Neural progenitor cell (in vitro differentiated cells): Measurements from ENCODE around the gene MACC1.

Experiments used
- EZH2 ChIP-seq: fragments of 200-600 bp; sonication (generic); IDR thresholded peaks from 2 replicates; pipeline ENCODE4 v1.6.1; 2017; ENCODE audit warnings: antibody characterized with exemption, mild to moderate bottlenecking, moderate library complexity
- EZH2phosphoT487 ChIP-seq: fragments of 200-600 bp; sonication (generic); IDR thresholded peaks from 2 replicates; pipeline ENCODE4 v1.6.1; 2017; ENCODE audit warnings: antibody characterized with exemption
- TF ChIP-seq, protein P1 (sequence below): fragments of 200-600 bp; sonication (generic); IDR thresholded peaks from 2 replicates; pipeline ENCODE4 v1.5.1; 2017; ENCODE audit warnings: antibody characterized with exemption, mild to moderate bottlenecking

DNA sequence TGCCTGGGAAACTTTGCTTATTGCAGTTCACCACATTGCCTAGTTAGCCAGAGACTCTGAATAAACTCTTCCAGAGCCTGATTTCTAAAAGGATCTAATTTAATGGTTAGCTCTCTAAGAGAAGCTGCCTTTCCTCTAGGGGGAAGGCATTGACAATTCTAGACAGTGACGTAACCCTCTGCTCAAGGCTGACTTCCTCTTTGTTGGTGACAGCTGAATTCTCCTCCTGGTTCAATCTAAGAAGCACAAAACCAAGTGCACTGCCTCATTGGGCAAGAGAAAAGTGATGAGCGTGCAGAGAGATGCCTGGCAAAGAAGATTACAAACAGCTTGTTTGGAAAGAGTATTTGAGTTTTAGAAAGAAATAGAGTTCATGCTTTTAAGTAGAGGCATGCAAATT lies 102.7 kb downstream of the MACC1 start:
- TF ChIP-seq, protein P1, sequence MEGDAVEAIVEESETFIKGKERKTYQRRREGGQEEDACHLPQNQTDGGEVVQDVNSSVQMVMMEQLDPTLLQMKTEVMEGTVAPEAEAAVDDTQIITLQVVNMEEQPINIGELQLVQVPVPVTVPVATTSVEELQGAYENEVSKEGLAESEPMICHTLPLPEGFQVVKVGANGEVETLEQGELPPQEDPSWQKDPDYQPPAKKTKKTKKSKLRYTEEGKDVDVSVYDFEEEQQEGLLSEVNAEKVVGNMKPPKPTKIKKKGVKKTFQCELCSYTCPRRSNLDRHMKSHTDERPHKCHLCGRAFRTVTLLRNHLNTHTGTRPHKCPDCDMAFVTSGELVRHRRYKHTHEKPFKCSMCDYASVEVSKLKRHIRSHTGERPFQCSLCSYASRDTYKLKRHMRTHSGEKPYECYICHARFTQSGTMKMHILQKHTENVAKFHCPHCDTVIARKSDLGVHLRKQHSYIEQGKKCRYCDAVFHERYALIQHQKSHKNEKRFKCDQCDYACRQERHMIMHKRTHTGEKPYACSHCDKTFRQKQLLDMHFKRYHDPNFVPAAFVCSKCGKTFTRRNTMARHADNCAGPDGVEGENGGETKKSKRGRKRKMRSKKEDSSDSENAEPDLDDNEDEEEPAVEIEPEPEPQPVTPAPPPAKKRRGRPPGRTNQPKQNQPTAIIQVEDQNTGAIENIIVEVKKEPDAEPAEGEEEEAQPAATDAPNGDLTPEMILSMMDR = no peak
- TF ChIP-seq EZH2 (no peak), EZH2phosphoT487 (no peak)
